MG63 (cell line): ENCODE measurements around the gene PTGES2. TPM values are rescaled to one million over a fixed set of nuclear protein-coding genes. Genes with fewer than 3 reads are reported as not detected.

Source experiments
- DNase-seq: peaks from one replicate; pipeline ENCODE4 v3.0.0-alpha.2; 2020
- H3K27me3 ChIP-seq: fragments of 250-450 bp; sonication (Bioruptor Pico); 2 replicates; pipeline ENCODE4 v1.5.1; 2020; ENCODE audit warnings: mild to moderate bottlenecking, moderate library complexity
- H3K36me3 ChIP-seq: fragments of 250-450 bp; sonication (Bioruptor Pico); 2 replicates; pipeline ENCODE4 v1.5.1; 2020; ENCODE audit warnings: mild to moderate bottlenecking, moderate library complexity
- H3K4me3 ChIP-seq: fragments of 250-450 bp; sonication (Bioruptor Pico); 2 replicates; pipeline ENCODE4 v1.5.1; 2020; ENCODE audit warnings: mild to moderate bottlenecking, moderate library complexity
- H3K9me3 ChIP-seq: fragments of 250-450 bp; sonication (Bioruptor Pico); 2 replicates; pipeline ENCODE4 v1.5.1; 2020; ENCODE audit warnings: mild to moderate bottlenecking, moderate library complexity
- total RNA-seq: library from RNA; depleted of rRNA; stranded (reverse); fragments of >200 nt; shearing (Covaris generic); gene quantifications from 2 replicates; pipeline ENCODE4 v1.2.3, GENCODE V29; 2014; ENCODE audit warnings: low replicate concordance

The PTGES2 gene
- total RNA-seq, 1 experiment from 2014 or later = 114 TPM

GRCh38 chr9:128159784-128160602, 32.5 kb upstream of the PTGES2 start, which contains the start of gene BBLN:
Gene BBLN, plus strand, starts transcription at chr9:128160265. Its CDS starts 143 bp downstream, at chr9:128160408.
- peak within 1 kb of the TSS; percentile 92 for H3K4me3 ChIP-seq
- H3K36me3 ChIP-seq = peaks cover 26% of the 10 kb centered on the region
- peak; percentile 91 for DNase-seq
- H3K27me3 ChIP-seq = no peaks in the 10 kb centered on the region
- H3K9me3 ChIP-seq = no peaks in the 10 kb centered on the region

DNA sequence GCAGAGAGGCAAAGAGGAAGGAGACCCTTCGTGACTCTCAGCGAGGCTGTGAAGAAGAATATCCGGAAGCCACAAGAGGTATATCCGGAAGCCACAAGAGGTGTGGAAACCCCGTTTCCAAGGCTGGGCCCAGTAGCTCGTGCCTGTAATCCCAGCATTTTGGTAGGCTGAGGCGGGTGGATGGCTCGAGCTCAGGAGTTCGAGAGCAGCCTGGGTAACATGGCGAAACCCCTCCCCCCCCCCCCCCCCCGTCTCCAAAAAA, 31.9 kb upstream of the PTGES2 start:
- Histone ChIP-seq H3K27me3 (no peaks in the 10 kb centered on the region), H3K9me3 (no peaks in the 10 kb centered on the region), H3K4me3 (peak overlapping the region; percentile 92), H3K36me3 (peaks cover 21% of the 10 kb centered on the region)
- DNase-seq = no peak

DNA sequence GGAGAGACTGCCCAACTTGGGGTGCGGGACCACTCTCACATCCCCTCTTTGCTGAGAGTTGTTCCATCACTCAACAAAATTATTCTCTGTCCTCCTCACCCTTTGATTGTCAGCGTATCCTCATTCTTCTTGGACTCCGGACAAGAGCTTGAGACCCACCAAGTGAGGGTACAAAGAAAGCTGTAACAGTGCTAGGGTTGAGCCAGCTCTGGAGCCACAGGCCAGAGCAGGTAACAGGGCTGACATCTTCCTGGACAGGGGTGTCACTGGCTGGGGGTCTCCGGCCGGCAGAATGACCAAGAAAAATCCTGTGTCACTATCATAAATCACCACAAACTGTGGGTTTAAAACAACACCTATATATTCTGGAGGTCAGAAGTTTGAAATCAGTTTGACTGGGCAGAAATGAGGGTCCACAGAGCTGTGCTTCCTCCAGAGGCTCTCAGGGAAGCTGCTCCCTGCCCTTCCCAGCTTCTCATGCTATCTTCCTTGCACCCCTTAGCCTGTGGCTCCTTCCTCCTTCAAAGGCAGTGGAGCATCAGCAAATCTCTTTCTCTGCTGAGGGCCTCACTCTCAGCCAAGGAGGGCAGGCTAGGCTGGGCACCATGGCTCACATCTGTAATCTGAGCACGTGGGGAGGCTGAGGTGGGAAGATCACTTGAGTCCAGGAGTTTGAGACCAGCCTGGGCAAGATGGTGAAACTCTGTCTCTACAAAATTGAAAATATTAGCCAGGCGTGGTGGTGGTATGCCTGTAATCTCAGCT, 28.4 kb upstream of the PTGES2 start:
- Histone ChIP-seq H3K27me3 (no peaks in the 10 kb centered on the region), H3K4me3 (no peak overlapping the region), H3K9me3 (no peaks in the 10 kb centered on the region), H3K36me3 (no peaks in the 10 kb centered on the region)
- DNase-seq = no peak

DNA sequence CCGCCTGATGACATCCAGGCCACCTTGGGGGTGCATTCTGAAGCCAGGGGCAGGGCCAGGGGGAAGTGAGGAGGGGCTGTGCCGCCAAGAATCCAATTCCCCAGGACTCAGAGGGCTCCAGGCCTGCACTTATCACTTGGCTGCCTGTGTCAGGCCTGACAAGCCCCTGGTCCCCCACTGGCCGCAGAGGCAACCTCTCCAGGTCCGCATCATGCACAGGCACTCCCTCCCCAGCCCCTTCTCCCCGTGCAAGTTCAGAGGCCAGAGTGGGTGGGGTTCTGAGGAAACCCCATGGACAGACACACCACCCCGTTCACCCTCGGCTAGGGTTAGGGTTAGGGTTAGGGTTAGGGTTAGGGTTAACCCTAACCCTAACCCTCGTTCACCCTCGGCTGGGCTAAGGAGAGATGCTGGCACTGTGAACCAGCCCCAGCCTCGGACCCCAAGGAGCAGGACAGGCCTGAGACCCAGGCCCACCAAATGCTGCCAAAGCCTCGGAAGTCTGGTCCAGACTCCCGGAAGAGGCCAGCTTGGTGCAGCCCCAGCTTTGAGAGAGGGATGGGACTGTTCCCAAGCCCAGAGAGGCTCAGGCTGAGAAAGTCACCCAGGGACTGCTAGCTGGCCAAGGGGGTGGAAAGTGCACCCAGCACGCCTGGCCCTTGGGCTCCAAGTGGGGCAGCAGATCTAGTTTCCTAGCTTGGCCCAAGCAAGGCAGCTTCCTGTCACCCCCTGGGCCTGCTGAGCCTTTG, 26.6 kb upstream of the PTGES2 start:
- no peaks in the 10 kb centered on the region for H3K36me3 ChIP-seq
- H3K9me3 ChIP-seq = no peaks in the 10 kb centered on the region
- no peaks in the 10 kb centered on the region for H3K27me3 ChIP-seq
- H3K4me3 ChIP-seq = no peak overlapping the region
- no peak for DNase-seq

DNA sequence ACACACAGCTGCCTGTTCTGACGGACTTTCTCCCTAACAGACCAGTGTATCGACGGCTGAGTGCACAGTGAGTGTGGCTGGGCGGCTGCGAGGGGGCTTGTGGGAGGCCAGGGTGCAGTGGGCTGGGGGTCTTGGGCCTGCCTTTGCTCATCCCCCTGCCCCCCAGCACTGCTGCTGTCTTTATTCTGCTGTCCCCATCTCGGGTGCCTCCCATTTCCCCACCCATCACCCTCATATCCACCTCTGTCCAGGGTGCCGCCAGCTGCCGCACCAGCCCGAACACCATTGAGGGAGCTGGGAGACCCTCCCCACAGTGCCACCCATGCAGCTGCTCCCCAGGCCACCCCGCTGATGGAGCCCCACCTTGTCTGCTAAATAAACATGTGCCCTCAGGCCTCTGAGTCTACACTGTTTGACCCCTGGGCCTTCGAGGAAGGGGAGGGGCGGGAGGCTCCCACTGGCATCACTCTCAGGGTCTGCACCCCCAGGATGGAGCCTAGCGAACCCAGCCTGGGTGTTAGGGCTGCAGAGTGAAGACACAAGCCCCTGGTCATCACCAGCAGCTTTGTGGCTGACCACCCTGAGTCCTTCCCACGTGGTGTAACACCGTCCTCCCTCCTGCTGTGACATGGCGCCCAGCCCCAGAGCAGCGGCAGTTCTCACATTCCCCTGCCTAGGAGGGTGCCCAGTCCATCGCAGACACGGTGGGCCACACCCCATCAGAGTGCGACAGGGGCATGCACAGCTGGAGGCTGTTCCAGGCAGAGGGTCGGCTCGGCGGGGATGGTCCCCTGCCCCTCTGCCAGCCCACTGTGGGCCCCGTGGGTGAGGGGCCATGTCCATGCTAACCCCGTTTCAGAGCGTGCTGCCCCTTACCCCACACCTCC, 25.8 kb upstream of the PTGES2 start:
- no peak overlapping the region for H3K4me3 ChIP-seq
- no peaks in the 10 kb centered on the region for H3K9me3 ChIP-seq
- DNase-seq = no peak
- H3K27me3 ChIP-seq = no peaks in the 10 kb centered on the region
- no peaks in the 10 kb centered on the region for H3K36me3 ChIP-seq

GRCh38 chr9:128152133-128153059, 24.9 kb upstream of the PTGES2 start:
- H3K9me3 ChIP-seq = no peaks in the 10 kb centered on the region
- no peak overlapping the region for H3K4me3 ChIP-seq
- H3K36me3 ChIP-seq = no peaks in the 10 kb centered on the region
- H3K27me3 ChIP-seq = no peaks in the 10 kb centered on the region
- no peak for DNase-seq

DNA sequence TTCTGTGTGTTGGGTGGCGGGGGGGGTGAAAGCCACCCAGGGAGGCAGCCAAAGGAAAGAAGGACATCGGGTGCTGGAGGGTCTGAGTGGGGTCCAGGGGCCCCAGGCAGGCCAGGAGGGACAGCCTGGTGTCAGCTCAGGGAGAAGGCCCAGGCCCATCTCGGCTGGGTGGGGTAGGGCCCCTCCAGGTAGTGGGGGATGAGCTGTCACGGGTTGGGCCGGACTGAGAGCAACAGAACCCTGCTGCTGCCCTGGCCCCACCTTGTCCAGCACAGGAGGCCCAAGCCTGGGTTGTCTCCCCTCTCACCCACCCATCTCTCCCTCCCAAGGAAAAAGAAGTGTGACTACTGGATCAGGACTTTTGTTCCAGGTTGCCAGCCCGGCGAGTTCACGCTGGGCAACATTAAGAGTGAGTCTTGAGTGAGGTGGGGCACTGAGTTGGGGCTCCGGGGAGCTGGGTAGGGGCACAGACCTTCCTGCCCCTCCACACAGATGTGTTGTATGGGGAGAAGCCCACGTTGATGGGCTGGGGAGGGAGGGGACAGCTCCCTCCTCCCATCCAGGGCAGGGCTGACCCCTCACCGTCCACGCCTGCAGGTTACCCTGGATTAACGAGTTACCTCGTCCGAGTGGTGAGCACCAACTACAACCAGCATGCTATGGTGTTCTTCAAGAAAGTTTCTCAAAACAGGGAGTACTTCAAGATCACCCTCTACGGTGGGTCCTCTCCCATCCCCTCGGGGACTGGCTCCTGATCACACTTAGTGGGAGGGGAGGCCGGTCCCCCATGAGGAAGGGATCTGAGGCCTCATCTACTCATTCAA, 24.0 kb upstream of the PTGES2 start:
- no peaks in the 10 kb centered on the region for H3K9me3 ChIP-seq
- H3K27me3 ChIP-seq = no peaks in the 10 kb centered on the region
- DNase-seq = no peak
- no peak overlapping the region for H3K4me3 ChIP-seq
- no peaks in the 10 kb centered on the region for H3K36me3 ChIP-seq

DNA sequence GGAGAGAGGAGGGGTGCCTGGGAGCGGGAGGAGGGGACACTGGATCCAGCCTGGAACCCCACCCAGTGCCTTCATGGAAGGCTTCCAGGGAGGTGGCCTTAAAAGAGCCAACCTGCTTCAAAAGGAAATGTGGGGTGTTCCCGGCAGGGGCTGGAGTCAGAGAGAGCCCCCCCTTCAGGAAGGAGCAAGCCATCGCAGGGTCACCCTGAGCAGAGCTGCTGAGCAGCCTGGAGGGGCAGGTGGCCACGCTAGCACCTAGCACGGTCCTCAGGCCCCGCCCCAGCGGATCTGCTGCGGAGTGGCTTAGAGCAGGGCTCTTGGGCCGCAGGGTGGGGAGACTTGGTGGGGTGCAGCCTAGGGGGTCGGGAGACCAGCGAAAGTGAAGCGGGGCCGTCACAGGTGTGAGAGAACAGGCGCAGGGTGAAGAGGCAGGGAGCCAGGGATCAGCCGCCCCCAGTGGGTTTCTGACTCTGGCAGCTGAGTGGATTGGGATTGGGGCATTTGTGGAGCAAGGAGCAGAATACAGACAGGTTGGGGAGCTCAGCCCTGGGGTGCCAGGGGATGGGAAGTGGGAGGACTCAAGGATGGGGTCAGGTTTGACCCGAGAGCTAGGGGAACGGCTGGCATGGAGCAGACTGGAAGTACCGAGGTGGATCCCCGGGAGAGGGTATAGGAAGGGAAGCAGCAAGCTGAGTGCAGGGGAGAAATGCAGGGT, 23.2 kb upstream of the PTGES2 start:
- H3K9me3 ChIP-seq = no peaks in the 10 kb centered on the region
- DNase-seq = no peak
- H3K36me3 ChIP-seq = no peaks in the 10 kb centered on the region
- no peaks in the 10 kb centered on the region for H3K27me3 ChIP-seq
- H3K4me3 ChIP-seq = no peak overlapping the region

- Histone ChIP-seq H3K4me3 (no peak overlapping the region), H3K27me3 (no peaks in the 10 kb centered on the region), H3K9me3 (no peaks in the 10 kb centered on the region), H3K36me3 (no peaks in the 10 kb centered on the region)
- DNase-seq = no peak
These were observed 22.5 kb upstream of the PTGES2 start for GRCh38 chr9:128149951-128150593.

- Histone ChIP-seq H3K27me3 (no peaks in the 10 kb centered on the region), H3K36me3 (no peaks in the 10 kb centered on the region), H3K4me3 (no peak within 1 kb of the TSS), H3K9me3 (no peaks in the 10 kb centered on the region)
- DNase-seq = no peak
These were observed 21.6 kb upstream of the PTGES2 start, which contains the start of gene LCN2 for GRCh38 chr9:128149001-128149701. Gene LCN2, plus strand, starts transcription at chr9:128149453. Its CDS starts 73 bp downstream, at chr9:128149526.

DNA sequence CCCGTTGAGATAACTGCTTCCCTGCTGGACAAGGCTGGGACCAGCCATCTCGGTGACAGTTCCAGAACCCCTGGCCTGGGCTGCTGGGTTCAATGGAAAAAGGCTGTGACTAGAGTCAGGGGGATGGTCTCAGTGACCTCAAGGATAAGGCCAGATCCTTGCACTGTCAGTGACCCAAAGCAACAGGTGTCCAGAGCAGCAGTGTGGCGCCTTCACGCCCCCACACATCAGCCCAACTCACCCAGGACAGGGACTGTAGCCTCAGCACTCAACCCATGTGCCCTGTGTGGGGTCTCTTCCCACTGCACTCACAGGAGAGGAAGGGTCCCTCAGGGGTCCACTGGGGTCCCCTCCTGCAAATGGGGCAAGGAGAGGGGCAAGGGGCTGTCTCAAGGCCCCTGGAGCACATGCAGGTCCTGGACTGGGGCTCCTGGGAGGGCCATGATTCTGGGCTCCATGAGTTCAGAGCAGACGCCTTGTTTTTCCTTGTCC, 21.0 kb upstream of the PTGES2 start:
- no peaks in the 10 kb centered on the region for H3K27me3 ChIP-seq
- H3K4me3 ChIP-seq = no peak overlapping the region
- H3K9me3 ChIP-seq = no peaks in the 10 kb centered on the region
- no peak for DNase-seq
- no peaks in the 10 kb centered on the region for H3K36me3 ChIP-seq

GRCh38 chr9:128146591-128147120, 19.1 kb upstream of the PTGES2 start:
- no peaks in the 10 kb centered on the region for H3K36me3 ChIP-seq
- no peak overlapping the region for H3K4me3 ChIP-seq
- no peaks in the 10 kb centered on the region for H3K27me3 ChIP-seq
- H3K9me3 ChIP-seq = no peaks in the 10 kb centered on the region
- DNase-seq = no peak

GRCh38 chr9:128145951-128146351, 18.4 kb upstream of the PTGES2 start:
- Histone ChIP-seq H3K9me3 (no peaks in the 10 kb centered on the region), H3K4me3 (no peak overlapping the region), H3K27me3 (no peaks in the 10 kb centered on the region), H3K36me3 (no peaks in the 10 kb centered on the region)
- no peak for DNase-seq
